M059J (cell line): ENCODE measurements around the gene ZFAND3. TPM values are rescaled to one million over a fixed set of nuclear protein-coding genes. Genes with fewer than 3 reads are reported as not detected.
"Not testable (repeated sequence)": the region's sequence is repeated elsewhere in the genome, so short reads cannot be mapped to it uniquely, and the experiment has no call there.

Experiments
- DNase-seq: peaks from one replicate; pipeline ENCODE4 v3.0.0-alpha.2; 2012; ENCODE audit warnings: low read depth
- total RNA-seq: library from RNA; depleted of rRNA; stranded (reverse); fragments of >200 nt; shearing (Covaris generic); gene quantifications from 2 replicates; pipeline ENCODE4 v1.2.3, GENCODE V29; 2014

Gene ZFAND3
- total RNA-seq, 1 experiment from 2014 or later: 36.2 TPM

DNA sequence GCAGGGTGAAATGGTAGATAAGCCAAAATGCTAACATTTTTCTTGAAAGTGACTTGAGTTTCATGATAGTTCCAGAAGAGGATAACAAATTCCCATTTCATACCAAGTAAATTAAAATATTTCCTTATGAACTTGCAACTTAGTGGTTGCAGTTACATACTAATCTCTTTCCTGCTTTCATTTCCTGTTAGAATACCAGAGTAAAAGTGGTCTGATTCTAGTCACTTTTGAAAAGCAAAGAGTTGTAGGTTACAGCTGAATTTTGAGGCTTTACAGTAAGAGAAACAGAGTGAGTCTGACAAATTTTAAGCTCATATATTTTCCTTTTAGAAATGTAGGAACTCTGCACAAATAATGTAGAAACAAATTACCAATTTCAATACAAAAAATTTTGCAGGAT lies 117.4 kb downstream of the ZFAND3 start:
- no peak for DNase-seq

DNA sequence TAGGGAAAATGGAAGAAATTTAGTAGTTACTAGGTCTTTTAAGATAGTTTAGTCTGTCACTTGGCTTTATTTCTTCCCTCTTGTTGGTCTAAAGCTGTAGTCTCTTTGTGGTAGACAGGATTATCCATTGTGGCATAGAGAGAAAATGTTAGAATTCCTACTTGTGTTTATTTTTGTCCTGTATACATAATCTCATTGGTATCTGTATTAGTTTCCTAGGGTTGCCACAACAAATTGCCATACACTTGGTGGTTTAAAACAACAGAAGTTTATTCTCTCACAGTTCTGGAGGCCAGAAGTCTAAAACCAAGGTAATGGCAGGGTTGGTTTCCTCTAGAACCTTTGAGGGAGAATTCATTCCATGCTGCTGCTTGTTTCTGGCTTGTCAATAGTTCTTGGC lies 119.4 kb downstream of the ZFAND3 start:
- peak; percentile 64 for DNase-seq

DNA sequence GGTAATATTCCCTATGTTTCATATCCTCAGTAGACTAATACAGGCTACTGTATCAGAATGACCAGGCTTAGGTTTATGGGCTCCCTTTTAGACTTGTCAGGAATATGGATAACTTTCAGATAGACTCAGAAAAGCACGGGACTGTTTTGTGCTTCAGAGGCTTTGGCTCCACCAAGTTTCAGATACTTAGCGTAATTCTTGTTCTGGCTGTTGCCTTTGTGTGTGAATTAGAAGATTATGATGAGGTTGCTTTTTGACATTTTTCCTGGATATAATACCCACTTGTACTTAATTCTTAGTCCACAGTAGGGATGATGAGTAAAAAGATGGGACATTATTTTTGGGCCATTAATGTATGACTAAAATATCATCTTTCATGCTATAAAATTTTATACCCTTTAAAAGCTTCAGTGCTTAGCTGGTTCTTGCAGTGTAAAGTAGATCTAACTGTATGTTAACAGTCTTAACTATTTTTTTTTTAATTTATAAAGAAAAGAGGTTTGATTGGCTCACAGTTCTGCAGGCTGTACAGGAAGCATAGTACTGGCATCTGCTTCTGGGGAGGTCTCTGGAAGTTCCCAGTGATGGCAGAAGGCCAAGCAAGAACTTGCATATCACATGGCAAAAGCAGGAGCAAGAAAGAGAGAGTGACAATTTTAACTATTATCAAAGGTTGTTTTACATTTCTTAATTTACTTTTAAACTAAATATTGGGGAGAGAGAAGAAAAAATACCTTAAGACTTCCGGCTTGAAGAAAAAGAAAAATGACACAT lies 120.7 kb downstream of the ZFAND3 start:
- DNase-seq: peak; percentile 52

DNA sequence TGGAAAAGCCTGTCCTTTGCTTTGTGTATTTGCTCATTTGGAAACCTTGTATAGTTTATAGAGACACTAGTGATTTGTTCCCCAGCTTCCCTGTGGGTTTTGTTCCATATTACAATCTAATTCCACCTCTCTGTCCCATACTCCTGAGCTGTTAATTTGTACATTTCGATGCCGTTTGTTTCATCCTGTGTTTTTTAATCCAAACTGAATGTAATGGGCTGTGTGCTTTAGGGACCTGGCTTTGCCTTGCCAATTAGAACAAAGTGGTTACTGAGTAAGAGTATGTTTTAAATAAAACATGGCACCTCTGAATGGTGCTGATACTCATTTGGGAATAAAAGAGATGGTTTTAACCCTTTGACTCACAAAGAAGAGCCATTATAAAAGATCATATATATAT lies 122.3 kb downstream of the ZFAND3 start:
- DNase-seq: no peak

DNA sequence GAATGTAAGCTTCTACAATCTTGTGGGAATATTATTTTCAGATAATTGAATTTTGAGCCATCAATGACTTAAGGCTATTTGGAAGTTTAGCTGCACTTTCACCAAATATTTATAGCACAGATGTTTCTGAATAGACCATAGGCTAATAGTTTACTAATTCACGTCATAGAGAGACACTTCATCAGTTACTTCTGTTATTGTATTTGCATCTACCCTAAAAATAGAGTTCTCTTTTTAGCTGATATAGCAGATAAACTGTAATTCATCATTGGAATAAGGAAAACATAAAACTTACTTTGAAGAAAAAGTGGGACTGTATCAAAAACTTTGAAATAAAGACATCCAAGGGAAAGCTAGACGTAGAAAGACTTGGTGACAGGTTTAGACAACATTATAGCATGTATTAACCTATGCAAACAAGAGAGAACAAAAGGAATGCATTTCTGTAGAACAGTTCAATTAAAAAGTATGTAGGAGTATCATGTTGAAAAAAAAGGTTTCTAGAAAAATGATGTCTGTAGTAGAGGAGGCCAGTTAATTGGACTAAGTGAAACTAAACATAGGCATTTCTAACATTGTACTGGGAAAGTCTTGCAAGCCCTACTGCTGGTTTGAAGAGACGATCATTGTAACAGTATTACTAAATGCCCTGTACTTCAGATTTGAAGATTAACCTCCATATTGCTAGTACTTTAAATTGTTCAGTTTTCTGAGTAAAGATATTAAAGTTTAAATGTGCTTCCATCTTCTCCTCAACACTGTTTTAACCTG lies 123.3 kb downstream of the ZFAND3 start:
- DNase-seq: no peak

DNA sequence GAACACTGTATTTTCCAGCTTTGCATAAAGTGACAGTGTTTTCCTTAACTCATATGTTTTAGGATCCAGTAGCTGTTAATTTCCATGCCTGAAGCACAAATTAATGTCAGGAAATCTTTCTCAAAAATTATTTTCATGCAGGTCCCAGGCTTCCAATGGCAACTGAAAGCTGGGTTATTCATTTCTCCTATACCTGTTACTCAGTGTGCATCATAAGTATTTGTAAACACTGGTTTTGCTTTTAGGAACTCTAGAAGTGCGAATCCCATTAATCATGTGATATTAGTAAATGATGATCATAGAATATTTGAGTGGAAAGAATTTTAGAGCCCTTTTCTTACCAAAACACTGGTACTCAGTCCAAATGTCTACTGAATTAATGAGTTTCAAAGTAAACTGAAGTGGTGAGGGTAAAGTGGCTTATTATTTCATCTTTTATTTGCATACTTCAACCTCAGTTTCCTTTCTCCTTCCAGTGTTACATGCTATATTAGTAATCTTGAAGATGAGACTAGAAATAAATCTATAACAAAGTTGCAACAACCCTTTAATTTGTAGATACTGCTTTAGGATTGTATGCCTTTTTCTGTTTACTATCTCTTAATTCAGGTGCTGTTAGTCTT lies 124.0 kb downstream of the ZFAND3 start:
- no peak for DNase-seq

DNA sequence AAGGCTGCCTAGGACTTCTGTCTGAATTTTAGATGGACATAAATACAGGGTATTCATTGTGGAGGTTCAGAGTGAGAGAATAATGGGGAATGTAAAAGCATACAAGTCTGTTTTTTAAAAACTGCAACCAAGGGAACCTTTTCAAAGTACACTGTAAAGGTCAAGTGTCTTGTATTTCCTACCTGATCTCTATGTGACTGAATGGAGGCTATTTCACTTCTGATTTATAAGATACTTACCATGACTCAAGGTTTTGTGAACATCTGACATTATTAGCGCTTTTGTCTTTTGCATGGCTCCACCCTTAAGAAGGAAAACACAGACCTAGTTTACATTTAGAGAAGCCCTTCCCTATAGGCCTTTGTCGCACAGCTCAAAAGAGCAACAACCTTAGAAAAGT lies 126.5 kb downstream of the ZFAND3 start:
- no peak for DNase-seq

DNA sequence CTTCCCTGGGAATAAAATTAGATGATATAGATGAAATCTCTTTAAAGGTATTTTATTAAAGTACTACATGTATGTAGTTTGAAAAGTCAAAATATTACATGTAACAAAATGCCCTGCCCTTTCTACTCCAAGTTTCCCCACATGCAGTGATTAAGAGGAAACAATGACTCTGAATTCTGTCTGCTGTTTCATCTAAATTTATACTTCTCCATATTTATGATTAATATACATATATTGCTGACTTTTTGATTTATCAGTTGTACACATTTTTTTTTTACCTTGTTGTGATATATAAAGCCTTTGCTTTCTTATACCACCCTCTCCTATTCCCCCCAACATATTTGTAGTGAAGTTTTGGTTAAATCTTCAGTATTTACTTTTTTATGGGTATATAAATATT lies 127.9 kb downstream of the ZFAND3 start:
- no peak for DNase-seq

DNA sequence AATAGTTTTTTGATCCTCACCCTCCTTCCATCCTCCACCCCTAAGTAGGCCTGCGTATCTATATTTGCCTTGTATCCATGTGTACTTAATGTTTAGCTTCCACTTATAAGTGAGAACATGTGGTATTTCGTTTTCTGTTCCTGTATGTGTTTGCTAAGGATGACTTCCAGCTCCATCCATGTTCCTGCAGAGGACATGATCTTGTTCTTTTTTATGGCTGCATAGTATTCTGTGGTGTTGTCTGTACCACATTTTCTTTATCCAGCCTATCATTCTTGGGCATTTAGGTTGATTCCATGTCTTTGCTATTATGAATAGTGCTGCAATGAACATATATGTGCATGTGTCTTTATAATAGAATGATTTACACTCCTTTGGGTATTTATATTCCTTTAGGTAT lies 129.1 kb downstream of the ZFAND3 start:
- DNase-seq: not testable (repeated sequence)

DNA sequence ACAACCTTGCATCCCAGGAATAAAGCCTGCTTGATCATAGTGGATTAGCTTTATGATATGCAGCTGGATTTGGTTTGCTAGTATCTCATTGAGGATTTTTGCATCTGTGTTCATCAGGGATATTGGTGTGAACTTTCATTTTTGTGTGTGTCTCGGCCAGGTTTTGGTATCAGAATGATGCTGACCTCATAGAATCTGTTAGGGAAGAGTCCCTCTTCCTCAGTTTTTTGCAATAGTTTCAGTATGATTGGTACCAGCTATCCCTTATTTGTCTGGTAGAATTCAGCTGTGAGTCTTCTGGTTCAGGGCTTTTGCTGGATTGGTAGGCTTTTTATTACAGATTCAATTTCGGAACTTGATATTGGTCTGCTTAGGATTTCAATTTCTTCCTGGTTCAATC lies 132.5 kb downstream of the ZFAND3 start:
- DNase-seq: no peak

DNA sequence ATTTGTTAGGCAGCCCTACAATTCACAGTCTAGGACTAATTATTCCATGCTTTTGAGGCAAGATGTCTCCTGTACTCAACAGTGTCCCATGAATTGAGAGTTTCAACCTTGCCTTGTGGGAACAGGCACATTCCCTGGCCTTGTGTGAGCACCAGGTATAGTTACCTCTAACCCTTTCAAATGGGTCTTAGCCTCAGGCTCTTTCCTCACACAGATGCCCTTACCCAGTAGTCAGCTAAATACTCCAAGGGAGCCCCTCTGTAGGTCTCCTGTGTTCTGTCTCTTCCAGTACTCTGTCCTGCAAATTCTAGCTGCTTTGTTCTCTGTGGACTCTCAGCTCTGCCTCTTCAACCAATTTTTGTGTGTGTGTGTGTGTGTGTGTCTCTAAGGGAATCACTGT lies 135.3 kb downstream of the ZFAND3 start:
- DNase-seq: no peak

DNA sequence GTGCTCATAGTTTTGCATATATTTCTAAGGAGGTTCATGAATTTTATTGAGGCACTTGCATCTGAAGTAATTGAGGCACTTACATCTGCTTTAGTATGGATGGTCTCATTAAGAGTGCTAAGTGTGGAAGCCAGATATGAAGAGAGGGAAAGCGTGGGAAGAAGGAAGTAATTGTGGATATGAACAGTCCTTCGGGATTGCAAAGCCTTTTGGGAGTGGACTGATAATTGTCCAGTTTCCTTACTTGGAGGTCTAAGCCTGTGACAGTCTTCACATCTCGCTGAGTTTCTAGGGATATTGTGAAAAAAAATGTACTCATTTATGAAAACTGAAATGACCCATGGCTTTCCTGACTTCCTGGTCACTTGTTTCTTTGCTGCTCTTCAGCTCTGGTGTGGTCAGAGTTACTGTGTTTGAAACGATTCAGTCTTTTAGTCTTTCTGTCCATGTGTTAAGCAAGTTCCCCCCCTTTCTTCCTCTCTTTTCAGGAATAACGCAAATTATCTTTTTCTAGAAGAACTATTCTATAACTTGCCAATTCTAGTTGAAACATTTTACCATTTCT lies 137.3 kb downstream of the ZFAND3 start:
- DNase-seq: no peak

DNA sequence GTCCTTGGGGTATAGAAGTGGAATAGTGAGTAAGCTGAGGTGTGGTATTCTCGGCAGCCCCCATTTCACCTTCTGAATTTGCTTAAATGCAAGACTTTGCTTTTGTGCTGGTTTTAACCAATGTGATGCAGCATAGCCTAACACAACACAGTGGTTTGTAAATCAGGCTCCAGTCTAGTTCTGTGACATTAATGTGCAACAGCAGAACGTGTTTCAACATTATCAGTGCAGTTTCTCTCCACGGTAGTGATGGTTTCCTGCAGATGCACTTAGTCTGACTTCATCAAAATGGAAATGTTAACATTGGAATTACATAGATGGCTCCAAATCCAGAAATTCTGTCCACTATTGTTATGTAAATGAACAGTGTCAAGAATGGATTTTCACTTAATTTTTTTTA lies 139.5 kb downstream of the ZFAND3 start:
- DNase-seq: no peak

DNA sequence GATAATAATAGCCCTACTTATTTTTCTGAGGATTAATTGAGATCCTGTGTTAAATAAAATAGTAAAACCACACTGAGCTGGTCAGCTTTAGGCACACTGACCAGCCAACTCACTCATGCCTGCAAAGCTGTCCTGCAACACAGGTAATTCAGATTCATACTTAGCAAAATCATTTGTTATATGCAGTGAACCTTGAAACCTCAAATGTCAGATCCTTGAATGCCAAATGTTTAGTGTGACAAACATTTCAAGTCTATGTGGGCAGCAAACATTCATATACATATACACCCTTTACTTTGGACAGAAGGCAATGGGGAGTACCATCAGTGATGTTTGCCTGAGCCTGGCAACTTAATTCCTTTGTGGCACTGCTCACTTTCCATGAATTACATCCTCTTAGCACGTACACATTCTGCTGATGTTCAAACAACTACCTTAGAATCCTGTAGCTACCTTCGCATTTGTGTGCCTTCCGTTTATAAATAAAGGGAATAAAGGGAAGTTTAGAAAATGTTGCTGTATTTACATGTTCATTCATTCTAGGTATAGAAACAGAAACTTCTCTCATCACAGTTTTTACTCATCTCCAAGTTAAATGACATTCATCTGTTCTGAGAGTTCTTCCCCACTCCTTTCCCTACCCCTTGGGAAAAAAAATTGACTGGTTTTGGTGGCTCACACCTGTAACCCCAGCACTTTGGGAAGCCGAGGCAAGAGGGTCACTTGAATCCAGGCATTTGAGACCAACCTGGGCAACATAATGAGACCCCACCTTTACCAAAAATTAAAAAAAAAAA lies 140.8 kb downstream of the ZFAND3 start:
- peak; percentile 32 for DNase-seq

DNA sequence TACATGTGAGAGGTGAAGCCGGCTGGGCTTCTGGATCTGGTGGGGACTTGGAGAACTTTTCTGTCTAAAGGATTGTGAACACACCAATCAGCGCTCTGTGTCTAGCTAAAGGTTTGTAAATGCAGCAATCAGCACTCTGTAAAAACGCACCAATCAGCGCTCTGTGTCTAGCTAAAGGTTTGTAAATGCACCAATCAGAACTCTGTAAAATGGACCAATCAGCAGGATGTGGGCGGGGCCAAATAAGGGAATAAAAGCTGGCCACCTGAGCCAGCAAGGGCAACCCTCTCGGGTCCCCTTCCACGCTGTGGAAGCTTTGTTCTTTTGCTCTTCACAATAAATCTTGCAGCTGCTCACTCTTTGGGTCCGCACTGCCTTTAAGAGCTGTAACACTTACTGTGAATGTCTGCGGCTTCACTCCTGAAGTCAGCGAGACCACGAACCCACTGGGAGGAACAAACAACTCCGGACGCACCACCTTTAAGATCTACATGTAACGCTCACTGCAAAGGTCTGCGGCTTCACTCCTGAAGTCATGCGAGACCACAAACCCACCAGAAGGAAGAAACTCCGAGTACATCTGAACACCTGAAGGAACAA lies 143.1 kb downstream of the ZFAND3 start:
- DNase-seq: not testable (repeated sequence)

DNA sequence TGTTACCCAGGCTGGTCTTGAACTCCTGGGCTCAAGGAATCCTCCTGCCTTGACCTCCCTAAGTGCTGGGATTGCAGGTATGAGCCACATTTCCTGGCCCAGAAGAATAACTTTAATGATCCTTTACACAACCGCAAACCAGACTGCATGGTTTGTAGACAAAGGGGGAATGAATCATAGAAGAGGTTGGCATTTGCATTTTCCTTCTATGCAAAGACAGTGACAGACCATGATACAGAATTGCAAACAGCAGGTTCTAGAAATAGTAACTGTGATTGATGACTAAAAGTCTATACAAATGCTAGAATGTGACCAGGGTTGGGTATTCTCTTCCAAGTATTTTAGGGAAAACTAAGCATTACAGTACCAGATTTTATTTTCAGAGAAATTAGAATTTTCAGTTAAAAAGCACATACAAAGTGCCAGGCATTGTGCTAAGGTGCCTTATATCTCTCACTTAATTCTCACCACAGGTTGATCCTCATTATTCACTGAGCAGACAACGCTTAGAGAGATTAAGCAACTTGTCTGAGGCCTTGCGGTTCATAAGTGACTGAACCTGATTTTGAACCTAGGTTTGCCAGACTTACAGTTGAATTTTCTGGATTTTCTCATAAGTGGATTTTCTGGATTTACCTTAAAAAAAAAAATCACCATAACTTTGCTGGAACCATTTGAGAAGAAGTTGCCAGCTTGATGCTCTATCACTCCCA lies 146.6 kb downstream of the ZFAND3 start:
- peak; percentile 95 for DNase-seq

DNA sequence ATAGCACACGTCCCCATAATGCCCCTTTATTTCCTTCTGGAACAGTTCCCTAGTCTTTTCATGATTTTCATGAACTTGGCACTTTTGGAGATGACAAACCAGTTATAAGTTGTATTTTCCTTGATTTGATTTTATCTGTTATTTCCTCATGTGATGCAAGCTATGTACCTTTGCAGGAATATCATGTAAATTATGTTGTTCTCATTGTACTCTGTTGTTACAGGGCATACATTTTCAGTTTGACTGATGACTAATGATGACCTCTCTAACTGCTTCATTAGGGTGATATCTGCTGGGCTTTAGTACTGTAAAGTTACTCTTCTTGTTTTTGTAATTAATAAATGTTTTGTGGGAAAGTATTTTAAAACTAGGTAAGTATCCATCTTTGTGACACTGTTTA lies 147.3 kb downstream of the ZFAND3 start:
- peak; percentile 49 for DNase-seq

DNA sequence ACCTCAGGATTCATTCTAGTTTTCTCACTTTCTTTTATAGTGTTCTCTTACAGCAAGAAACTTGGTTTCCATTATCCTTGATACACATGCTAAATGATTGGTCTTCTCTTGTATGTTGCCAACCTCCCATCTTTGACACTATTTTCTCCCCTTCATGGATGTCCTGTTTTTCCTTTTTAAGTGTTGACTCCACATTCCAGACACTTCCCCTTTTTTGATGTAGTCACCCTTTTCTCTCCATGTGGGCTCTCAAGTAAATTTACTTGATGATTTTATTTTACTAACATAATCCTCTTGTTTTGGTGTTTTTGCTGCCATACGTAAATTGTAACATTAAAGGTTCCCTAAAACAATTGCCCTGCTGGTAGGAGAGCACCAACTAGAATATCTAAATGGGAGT lies 148.1 kb downstream of the ZFAND3 start:
- DNase-seq: no peak

DNA sequence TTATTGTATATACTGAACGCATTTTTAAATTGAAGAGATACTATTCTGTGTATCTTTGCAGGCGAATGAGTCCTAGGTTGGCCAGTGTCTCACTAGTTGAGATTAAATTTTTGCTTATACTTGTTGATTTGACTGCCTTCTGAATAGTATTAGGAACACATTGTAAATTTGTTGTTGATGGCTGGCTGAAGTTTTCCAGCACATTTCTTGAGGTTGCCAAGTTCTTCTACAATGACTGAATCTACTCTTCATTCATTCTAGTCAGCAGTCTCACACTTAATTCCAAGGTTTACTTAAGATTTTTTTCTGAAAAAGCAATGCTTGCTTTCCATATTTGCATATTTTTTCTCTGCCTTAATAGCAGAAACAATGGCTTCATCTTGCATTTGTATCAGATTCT lies 151.7 kb downstream of the ZFAND3 start:
- no peak for DNase-seq

DNA sequence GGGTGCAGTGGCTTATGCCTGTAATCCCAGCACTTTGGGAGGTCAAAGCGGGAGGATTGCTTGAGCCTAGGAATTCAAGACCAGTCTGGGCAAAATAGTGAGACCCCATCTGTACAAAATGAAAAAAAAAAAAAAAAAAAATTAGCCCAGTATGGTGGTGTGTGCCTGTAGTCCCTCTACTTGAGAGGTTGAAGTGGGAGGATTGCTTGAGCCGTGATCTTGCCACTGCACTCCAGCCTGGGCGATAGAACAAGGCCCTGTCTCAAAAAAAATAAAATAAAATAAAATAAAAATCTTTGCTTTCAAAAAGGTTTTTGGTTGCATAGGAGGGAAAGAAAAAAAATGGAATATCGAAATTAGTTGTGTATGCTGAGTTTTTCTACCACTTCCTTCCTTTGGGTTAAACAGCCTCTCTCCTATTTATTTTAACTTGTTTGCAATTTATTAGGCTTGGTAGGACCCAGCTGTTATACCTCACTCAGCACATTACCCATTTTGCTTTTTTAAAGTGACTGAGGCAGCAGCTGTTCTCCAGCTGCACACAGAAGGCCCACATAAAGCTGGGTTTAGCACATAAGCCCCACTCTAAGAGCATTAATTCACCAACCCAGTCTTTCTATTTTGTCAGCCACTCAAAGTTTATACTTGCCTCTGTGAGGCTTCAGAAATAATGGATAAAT lies 152.3 kb downstream of the ZFAND3 start:
- no peak for DNase-seq
